HFFc6 (cell line): ENCODE results near the gene GPR152. TPM values are rescaled to one million over a fixed set of nuclear protein-coding genes. Genes with fewer than 3 reads are reported as not detected.
"Not testable (repeated sequence)": the region's sequence is repeated elsewhere in the genome, so short reads cannot be mapped to it uniquely, and the experiment has no call there.

Experiments used
- DNase-seq: peaks from one replicate; pipeline ENCODE4 v3.0.0-alpha.2; 2018
- H3K27ac Mint-ChIP-seq: 2 replicates; pipeline ENCODE4 v1.8.0; 2020; ENCODE audit warnings: mild to moderate bottlenecking, mixed read lengths
- H3K27me3 Mint-ChIP-seq: 2 replicates; pipeline ENCODE4 v1.8.0; 2021; ENCODE audit warnings: mild to moderate bottlenecking, moderate library complexity, mixed read lengths; ENCODE audit not compliant: insufficient read depth
- H3K36me3 Mint-ChIP-seq: 2 replicates; pipeline ENCODE4 v1.8.0; 2021; ENCODE audit warnings: low read depth, mixed read lengths
- H3K4me1 Mint-ChIP-seq: 2 replicates; pipeline ENCODE4 v1.8.0; 2020; ENCODE audit warnings: low read depth, mixed read lengths
- H3K4me3 Mint-ChIP-seq: 2 replicates; pipeline ENCODE4 v1.8.0; 2020; ENCODE audit warnings: mild to moderate bottlenecking, moderate library complexity, mixed read lengths
- H3K9me3 Mint-ChIP-seq: 2 replicates; pipeline ENCODE4 v1.8.0; 2020; ENCODE audit warnings: mild to moderate bottlenecking, mixed read lengths
- total RNA-seq, 6 experiments: library from RNA; stranded (reverse); fragmentation: NEBNext Ultra II Directional; extraction: Animal tissue kit (Norgen Biotek cat#: 25700); gene quantifications; 2 replicates in 1 of 6; 3 replicates in 5 of 6; pipeline ENCODE4 v1.2.3, GENCODE V29; 2021
- TF ChIP-seq, protein P1 (sequence below): fragments of 200-600 bp; sonication (generic); IDR thresholded peaks from 2 replicates; pipeline ENCODE4 v1.5.0; 2021; ENCODE audit warnings: antibody characterized with exemption, mild to moderate bottlenecking

GPR152 gene
- total RNA-seq, 6 experiments from 2014 or later = not detected

DNA sequence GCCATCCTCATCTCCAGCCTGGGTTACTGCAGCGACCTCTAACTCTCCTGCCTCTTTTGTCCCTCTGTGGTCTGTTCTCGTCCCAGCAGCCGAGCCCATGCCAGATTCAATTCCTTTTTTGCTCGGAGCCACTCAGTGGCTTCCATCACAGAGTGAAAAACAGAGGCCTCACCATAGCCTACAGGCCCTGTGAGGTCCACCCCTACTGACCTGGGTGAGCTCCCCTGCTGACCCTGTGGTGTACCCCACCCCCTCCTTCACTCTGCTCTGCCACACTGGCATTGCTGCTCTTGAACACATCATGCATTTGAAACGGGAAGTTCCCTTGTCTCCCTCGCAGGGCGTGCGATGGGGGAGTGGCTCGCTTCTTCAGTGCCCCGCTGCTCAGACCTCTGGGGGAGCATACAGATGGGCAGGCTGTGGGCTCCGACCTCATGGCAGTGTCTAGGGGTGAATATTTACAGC, 32.4 kb upstream of the GPR152 start:
- TF ChIP-seq, protein P1, sequence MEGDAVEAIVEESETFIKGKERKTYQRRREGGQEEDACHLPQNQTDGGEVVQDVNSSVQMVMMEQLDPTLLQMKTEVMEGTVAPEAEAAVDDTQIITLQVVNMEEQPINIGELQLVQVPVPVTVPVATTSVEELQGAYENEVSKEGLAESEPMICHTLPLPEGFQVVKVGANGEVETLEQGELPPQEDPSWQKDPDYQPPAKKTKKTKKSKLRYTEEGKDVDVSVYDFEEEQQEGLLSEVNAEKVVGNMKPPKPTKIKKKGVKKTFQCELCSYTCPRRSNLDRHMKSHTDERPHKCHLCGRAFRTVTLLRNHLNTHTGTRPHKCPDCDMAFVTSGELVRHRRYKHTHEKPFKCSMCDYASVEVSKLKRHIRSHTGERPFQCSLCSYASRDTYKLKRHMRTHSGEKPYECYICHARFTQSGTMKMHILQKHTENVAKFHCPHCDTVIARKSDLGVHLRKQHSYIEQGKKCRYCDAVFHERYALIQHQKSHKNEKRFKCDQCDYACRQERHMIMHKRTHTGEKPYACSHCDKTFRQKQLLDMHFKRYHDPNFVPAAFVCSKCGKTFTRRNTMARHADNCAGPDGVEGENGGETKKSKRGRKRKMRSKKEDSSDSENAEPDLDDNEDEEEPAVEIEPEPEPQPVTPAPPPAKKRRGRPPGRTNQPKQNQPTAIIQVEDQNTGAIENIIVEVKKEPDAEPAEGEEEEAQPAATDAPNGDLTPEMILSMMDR = no peak
- no peak overlapping the region; the same call in 1 of the 2 replicates for H3K27ac Mint-ChIP-seq
- peak overlapping the region; percentile 7; the same call in 1 of the 2 replicates for H3K4me3 Mint-ChIP-seq
- DNase-seq = no peak
- H3K36me3 Mint-ChIP-seq = peaks cover 24% of the 10 kb centered on the region
- peaks cover 5% of the 10 kb centered on the region; the same call in 1 of the 2 replicates for H3K9me3 Mint-ChIP-seq
- peaks cover 38% of the 10 kb centered on the region for H3K4me1 Mint-ChIP-seq
- H3K27me3 Mint-ChIP-seq = peaks cover 7% of the 10 kb centered on the region

DNA sequence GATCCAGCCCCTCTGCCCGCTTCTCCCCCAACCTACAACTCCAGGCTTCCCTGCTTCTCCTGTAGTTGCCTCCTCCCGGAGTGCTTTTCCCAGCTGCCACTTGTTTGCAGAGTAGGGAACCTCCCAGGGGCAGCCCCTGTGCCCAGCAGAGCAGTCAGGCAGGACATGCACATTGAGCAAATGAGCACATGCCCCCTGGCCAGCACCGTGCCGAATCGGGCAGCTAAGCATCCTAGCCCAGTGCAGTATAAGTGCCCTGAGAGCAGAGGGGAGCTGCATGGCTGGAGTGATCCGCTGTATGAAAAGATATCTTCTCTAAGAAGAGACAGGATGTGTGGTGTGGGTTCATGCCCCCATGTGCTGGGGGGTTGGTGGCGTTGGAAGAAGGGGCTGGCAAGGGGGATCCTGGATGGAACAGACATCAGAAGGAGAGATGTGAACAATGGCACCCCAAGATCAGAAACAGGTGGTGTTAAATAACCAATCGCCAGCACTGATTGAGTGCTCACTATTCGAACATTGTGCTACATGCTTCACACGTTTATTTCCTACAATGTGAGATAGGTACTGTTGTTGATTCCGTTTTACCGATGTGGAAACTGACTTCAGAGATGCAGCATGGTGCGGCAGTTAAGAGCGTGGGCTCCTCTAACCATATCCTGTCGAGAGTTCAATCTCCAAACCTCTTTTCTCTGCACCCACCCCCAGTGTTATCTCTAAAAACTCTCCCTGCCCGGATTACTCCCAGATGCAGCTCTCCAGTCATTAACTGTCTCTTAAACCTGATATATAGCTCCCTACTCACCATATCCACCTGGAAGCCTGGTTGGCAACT, 31.5 kb upstream of the GPR152 start:
- TF ChIP-seq, protein P1 = no peak
- Mint-ChIP-seq H3K27ac (0 out of 2 replicates have a peak overlapping the region, but pooled peaks have one; percentile 16), H3K27me3 (peaks cover 2% of the 10 kb centered on the region), H3K4me3 (peak overlapping the region; percentile 30), H3K9me3 (peaks cover 5% of the 10 kb centered on the region; the same call in 1 of the 2 replicates), H3K4me1 (peaks cover 38% of the 10 kb centered on the region), H3K36me3 (peaks cover 24% of the 10 kb centered on the region)
- DNase-seq = no peak

DNA sequence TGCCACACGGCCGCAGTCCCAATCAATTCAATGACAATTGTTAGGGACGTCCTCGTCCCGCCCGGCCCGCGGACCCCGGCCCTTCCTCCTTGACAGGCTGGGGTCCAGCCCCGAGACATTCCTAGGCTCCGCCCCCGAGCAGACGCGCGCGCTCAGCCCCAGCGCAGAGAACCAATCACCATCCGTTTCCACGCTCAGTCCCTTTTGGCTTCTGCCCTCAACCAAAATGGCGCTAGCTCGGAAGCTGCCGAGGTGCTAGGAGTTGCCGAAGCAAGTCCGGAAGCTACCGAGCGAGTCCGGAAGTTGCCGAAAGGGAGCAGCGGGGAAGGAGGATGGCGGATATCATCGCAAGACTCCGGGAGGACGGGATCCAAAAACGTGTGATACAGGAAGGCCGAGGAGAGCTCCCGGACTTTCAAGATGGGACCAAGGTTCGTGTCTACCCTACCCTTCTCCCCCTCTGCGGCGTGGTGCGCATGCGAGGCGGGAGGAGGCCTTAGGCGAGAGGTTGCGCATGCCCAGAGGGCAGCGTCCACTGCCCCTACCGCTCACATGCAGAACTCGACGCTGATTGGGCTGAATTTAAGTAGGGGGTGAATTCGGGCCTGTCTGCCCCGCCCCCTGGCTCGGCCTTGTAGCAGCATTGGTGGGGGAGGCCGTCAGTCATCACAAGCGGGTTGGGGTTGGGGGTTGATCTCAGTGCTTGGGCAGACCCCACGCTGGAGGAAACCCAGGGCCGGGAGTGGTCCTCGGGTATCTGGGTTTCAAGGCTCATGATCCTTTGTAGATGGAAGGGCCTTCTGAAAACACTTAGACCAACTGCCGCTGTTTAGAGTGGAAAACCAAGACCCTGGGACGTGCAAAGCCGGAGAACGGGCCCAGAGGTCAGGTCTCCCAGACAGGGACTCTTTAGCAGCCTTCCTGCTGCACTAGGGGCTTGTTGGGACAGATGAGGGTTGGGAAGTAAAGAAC, 30.6 kb upstream of the GPR152 start, which contains the start of gene AIP:
TSS of gene AIP (plus strand) at position 200 of the 972 bp plus-strand sequence. CDS start at position 333, 133 bp downstream.
- peak within 1 kb of the TSS; percentile 98 for H3K4me3 Mint-ChIP-seq
- H3K27me3 Mint-ChIP-seq = peaks cover 2% of the 10 kb centered on the region
- TF ChIP-seq, protein P1 = peak; percentile 52
- H3K27ac Mint-ChIP-seq = peak within 1 kb of the TSS; percentile 99
- peaks cover 24% of the 10 kb centered on the region for H3K36me3 Mint-ChIP-seq
- peak; percentile 97 for DNase-seq
- H3K4me1 Mint-ChIP-seq = peaks cover 38% of the 10 kb centered on the region
- H3K9me3 Mint-ChIP-seq = peaks cover 5% of the 10 kb centered on the region; the same call in 1 of the 2 replicates

DNA sequence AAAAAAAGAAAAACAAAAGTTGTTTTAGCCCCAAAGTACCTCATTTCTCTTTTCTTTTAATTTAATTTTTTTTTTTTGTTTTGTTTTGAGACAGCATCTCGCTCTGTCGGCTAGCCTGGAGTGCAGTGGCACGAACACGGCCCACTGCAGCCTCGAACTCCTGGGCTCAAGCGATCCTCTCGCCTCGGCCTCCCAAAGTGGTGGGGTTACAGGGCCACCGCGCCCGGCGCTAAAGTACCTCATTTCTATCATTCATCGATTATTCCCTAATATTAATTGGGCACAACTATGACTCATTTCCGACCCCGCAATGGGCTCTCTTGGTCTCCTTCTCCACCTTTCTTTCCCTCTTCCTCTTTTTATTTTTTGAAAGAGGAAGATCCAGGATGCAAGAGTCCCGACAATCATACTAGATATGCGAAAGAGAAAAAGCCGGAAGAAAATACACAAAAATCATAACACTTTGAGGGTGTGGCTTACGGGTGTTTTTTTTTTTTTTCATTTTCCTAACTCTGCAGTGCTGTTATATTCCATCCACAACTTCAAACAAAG, 29.8 kb upstream of the GPR152 start:
- TF ChIP-seq, protein P1 = no peak
- H3K9me3 Mint-ChIP-seq = peaks cover 5% of the 10 kb centered on the region; the same call in 1 of the 2 replicates
- peak overlapping the region; percentile 98 for H3K4me3 Mint-ChIP-seq
- H3K4me1 Mint-ChIP-seq = peaks cover 38% of the 10 kb centered on the region
- H3K27ac Mint-ChIP-seq = peak overlapping the region; percentile 99
- peaks cover 17% of the 10 kb centered on the region for H3K36me3 Mint-ChIP-seq
- DNase-seq = no peak
- peaks cover 2% of the 10 kb centered on the region for H3K27me3 Mint-ChIP-seq

DNA sequence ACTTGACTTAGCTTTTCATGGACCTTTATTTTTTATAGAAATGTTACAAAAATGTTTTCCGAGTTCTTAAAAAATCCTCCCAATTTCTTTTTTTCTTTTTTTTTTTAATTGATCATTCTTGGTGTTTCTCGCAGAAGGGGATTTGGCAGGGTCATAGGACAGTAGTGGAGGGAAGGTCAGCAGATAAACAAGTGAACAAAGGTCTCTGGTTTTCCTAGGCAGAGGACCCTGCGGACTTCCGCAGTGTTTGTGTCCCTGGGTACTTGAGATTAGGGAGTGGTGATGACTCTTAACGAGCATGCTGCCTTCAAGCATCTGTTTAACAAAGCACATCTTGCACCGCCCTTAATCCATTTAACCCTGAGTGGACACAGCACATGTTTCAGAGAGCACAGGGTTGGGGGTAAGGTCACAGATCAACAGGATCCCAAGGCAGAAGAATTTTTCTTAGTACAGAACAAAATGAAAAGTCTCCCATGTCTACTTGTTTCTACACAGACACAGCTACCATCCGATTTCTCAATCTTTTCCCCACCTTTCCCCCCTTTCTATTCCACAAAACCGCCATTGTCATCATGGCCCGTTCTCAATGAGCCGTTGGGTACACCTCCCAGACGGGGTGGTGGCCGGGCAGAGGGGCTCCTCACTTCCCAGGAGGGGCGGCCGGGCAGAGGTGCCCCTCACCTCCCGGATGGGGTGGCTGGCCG, 25.0 kb upstream of the GPR152 start:
- H3K36me3 Mint-ChIP-seq, DNase-seq, H3K27ac Mint-ChIP-seq, H3K27me3 Mint-ChIP-seq, H3K4me1 Mint-ChIP-seq, H3K4me3 Mint-ChIP-seq, H3K9me3 Mint-ChIP-seq: not testable (repeated sequence)

DNA sequence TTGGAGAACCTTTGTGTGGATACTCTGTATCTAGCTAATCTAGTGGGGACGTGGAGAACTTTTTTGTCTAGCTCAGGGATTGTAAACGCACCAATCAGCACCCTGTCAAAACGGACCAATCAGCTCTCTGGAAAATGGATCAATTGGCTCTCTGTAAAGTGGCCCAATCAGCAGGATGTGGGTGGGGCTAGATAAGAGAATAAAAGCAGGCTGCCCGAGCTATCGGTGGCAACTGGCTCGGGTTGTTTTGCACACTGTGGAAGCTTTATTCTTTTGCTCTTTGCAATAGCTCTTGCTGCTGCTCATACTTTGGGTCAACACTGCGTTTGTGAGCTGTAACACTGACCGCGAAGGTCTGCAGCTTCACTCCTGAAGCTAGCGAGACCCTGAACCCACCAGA, 24.2 kb upstream of the GPR152 start:
- H3K27me3 Mint-ChIP-seq, H3K27ac Mint-ChIP-seq, H3K4me1 Mint-ChIP-seq, H3K4me3 Mint-ChIP-seq, H3K9me3 Mint-ChIP-seq, H3K36me3 Mint-ChIP-seq, DNase-seq: not testable (repeated sequence)
